Measurements from ENCODE around the gene IRF8.

Gene IRF8

GRCh38 chr16:85912211-85912974, 13.4 kb downstream of the IRF8 start:
- no peak overlapping the region for H3K27ac ChIP-seq
- TF ChIP-seq, protein P1, sequence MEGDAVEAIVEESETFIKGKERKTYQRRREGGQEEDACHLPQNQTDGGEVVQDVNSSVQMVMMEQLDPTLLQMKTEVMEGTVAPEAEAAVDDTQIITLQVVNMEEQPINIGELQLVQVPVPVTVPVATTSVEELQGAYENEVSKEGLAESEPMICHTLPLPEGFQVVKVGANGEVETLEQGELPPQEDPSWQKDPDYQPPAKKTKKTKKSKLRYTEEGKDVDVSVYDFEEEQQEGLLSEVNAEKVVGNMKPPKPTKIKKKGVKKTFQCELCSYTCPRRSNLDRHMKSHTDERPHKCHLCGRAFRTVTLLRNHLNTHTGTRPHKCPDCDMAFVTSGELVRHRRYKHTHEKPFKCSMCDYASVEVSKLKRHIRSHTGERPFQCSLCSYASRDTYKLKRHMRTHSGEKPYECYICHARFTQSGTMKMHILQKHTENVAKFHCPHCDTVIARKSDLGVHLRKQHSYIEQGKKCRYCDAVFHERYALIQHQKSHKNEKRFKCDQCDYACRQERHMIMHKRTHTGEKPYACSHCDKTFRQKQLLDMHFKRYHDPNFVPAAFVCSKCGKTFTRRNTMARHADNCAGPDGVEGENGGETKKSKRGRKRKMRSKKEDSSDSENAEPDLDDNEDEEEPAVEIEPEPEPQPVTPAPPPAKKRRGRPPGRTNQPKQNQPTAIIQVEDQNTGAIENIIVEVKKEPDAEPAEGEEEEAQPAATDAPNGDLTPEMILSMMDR (conservative IDR thresholded peaks at IDR 0.05): no peak

DNA sequence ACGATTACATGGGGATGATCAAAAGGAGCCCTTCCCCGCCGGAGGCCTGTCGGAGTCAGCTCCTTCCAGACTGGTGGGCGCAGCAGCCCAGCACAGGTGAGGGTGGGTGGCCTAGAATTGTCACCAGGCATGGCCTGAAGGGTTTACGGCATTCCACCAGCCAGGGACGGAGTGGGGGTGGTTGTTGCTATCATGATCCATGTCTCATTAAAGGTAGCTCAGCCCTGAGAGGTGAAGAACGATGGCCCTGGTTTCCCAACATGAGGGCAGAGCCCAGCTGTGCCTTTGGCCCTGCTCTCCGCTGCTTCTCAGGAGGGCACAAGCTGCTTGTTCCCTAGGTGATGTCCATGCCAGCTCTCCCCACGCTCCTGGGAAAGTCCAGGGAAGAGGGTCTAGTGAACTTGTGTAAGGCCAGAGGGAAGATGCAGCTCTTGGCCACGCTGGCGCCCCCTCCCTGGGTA, 14.2 kb downstream of the IRF8 start:
- no peak overlapping the region for H3K27ac ChIP-seq
- TF ChIP-seq, protein P1 (conservative IDR thresholded peaks at IDR 0.05): no peak

- TF ChIP-seq, protein P1 (conservative IDR thresholded peaks at IDR 0.05): no peak
- H3K27ac ChIP-seq: no peak overlapping the region
Measured at GRCh38 chr16:85913688-85914422, 14.9 kb downstream of the IRF8 start.

DNA sequence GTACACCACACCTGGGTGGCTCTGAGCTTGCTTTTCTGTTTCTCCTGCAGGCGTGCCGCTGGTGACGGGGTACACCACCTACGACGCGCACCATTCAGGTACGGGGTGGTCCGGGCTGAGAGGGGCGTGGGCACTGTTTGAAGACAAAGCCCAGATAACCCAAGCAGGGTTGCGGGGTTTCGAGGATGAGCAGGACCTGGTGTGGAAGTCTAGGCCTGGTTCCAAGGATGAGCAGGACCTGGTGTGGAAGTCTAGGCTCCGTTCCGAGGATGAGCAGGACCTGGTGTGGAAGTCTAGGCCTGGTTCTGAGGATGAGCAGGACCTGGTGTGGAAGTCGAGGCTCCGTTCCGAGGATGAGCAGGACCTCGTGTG, 15.4 kb downstream of the IRF8 start:
- TF ChIP-seq, protein P1 (conservative IDR thresholded peaks at IDR 0.05): no peak
- H3K27ac ChIP-seq: no peak overlapping the region

GRCh38 chr16:85915125-85915845, 16.3 kb downstream of the IRF8 start:
- H3K27ac ChIP-seq: no peak overlapping the region
- TF ChIP-seq, protein P1 (conservative IDR thresholded peaks at IDR 0.05): no peak

GRCh38 chr16:85916141-85916890, 17.4 kb downstream of the IRF8 start:
- H3K27ac ChIP-seq: no peak overlapping the region
- TF ChIP-seq, protein P1 (conservative IDR thresholded peaks at IDR 0.05): no peak

Data from VCaP (cell line).